Colon (tissue), 2 donors: ENCODE results near the gene ATF6.

ENCODE experiments used
- FAIRE-seq: peaks from 2 replicates; lab custom pipeline; 2012; peaks lifted over from hg19 to GRCh38; lab: Jason Lieb, UNC
- donor health status: control.
- donor health status: control.

The ATF6 gene

DNA sequence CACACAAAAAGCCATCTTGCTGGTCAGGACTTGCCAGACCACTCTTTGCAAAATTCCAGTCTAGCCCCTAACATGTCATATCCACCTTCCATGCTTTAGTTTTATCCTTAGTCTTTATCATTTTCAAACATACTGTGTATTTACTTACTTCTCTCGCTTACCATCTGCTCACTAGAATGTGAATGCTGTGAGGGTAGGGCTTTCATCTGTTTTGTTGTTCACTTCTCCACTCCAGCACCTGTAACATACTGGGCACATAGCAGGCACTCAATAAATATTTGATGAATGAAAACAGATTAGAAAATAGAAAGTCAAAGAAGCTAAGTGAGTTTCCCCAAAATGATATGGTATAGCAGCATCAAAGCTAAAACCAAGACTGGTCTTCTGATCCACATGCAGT is 177.6 kb downstream of the ATF6 start:
- FAIRE-seq: no peak

DNA sequence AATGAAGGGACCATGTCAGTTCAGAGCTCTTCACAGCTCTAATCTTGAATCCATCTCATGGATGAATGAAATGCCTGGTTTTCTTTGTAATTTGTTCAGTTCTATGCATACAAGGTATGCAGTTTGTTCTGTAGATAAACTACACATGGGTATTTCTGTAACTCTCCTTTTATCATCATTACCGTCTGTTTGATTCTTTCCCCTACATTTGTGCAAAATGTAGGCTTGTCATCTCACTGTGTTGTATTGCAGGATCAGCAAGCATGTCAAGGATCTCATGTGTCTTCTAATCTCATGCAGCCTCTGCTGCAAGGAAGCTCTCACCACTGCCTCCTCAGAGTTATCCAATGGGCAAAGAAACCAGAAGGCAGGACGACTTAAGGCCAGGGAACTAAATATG is 178.3 kb downstream of the ATF6 start:
- no peak for FAIRE-seq

DNA sequence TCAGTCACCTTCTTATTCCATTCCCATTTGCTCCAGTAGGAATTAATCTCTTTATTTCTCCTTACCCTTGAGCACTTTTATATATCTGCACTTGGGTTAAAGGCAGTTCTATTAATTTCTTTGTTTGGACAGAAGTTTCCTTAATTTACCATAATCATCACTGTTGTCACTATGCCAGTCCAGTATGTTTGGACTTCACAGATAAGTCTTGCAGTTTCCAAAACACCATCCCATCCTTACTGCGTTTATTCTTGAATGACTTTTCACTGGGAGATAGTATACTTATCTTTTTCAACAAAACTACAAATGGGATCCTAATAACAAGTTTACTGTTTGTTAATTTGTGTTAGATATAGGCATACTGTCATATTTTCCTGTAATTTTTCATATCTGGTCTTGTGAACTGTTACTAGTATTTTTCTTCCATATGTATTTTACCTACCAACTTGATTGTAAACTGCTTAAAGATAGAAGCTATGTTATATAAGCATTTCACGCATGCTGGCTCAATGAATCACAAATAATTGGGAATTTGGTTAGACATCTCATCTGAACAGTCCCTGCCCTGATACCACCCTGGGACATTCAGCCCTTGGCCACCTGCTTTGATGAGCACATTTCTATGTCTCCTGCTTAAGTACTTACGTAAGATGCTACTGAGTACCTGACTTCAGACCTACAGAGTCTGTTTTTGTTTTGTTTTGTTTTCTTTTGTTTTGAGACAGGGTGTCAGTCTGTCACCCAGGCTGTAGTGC is 179.4 kb downstream of the ATF6 start:
- no peak for FAIRE-seq

DNA sequence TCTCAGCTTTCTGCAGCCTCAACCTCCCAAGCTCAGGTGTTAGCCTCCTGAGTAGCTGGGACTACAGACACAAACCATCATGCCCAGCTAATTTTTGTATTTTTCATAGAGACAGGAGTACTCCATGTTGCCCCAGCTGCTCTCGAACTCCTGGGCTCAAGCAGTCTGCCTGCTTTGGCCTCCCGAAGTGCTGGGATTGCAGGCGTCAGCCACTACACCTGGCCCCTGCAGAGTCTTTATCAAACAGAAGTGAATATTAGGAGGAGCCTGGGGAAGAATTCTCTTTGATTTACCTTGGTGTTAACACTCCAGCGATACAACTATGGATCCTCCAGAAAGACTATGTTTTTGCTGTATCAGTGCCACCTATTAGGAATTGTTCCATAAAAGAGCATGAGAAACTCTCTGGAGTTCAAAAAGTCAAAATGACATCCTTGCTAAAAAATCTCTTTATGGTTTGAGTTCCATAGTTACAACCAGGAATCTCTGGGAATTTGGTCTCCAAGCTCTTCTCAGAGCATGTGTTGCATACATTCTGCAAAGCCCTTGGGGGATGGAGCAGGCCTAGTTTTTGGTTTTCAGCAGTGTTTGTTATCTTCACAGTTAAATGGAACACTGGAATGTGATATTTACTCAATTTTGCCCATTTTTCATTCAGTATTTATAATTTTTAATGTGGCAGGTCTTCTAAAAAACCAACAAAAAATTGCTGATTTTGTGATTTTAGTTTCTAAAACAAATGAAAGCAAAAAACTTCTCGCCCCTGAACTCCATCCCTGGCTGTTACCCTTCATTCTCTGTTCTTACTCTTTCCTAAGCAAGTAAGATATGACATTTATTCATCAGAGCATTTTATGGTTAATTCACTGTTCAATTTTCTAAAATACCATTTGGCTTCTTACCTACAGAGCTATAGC is 180.2 kb downstream of the ATF6 start:
- no peak for FAIRE-seq

DNA sequence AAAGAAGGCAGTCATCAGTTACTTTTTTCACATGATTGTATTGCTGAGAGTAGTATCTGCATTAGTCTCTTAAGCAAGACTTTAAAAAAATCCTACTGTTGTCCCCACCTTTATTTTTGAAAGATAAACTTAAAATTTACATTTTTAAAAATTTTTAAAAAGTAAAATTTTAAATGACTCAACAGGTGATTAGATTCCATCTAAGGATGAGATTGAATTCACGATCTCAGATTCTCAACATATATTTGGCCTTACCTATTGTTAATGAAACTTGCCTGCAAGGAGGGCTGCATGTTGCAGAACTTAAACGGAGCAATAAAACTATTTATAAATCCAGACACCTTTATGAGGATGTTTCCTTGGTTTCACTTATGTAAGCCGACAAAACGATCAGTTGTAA is 182.3 kb downstream of the ATF6 start:
- FAIRE-seq: no peak

DNA sequence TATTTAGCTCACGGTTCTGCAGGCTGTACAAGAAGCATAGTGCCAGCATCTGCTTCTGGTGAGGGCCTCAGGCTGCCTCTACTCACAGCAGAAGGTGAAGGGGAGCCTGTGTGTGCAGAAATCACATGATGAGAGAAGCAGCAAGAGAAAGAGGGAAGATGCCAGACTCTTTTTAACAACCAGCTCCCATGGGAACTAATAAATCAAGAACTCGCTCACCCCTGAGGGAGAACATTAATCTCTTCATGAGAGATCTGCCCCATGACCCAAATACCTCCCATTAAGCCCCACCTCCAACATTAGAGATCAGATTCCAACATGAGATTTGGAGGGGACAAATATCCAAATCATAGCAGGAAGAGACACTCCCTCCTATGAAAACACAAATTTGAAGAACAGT is 183.4 kb downstream of the ATF6 start:
- FAIRE-seq: no peak

DNA sequence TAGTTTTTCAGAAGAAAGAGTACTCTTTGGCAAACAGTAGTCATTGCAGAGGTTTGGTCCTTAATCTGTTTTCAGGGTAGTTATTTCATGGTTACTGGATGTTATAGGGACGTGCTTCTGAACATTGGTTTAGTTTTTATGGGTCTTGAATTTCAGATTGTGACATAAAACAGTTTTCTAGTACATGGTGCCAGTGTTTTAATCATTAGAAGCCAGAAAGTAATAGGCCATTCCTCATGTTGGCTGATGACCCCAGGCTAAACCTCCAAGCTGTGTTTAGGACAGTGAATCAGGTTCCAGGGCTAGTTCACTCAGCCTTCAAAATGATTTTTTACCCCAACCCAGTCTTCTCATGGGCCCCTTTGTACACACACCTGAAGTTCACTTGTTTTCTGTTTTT is 184.3 kb downstream of the ATF6 start:
- FAIRE-seq: no peak

DNA sequence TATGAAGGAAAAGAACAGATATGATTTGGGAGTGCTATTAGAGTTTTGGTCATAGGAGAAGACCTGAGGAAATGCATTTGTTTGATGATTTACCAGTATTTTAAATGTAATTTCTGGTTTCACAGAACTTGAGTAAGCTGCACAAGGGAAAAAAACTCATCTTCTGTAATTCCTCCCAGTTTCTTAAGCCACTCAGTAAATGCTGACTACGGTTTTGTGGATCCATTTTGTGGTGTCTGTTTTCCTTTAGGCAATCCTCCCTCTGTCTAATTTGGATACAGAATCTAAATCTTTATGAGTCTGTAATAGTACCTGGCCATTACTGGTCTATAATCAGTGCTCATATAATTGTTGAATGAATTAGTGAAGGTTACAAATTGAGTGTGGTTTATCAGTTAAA is 185.5 kb downstream of the ATF6 start:
- FAIRE-seq: no peak

DNA sequence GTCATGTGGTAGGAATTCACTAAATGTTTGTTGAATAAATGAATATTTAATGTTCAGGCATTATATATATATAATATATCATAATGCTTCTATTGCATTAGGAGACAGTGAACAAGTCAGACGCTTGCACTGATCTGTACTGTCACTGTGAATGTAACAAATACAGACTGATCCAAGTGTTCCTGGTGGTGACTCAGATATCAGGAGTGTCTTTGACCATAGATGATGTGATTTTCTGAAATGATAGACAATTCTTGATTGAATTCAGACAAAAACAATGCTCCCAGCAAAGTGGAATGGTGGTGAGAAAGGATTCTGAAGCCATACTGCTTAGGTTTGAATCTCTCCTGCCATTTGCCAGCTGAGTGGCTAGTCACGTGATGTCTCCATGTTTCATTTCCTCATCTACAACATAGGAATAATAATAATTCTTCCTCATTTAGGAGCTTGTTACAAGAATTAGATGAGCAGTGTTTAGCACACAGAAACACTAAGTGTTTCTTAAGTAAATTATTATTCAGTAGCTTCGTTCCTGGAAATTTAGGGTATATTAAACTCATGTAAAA is 186.6 kb downstream of the ATF6 start:
- no peak for FAIRE-seq

DNA sequence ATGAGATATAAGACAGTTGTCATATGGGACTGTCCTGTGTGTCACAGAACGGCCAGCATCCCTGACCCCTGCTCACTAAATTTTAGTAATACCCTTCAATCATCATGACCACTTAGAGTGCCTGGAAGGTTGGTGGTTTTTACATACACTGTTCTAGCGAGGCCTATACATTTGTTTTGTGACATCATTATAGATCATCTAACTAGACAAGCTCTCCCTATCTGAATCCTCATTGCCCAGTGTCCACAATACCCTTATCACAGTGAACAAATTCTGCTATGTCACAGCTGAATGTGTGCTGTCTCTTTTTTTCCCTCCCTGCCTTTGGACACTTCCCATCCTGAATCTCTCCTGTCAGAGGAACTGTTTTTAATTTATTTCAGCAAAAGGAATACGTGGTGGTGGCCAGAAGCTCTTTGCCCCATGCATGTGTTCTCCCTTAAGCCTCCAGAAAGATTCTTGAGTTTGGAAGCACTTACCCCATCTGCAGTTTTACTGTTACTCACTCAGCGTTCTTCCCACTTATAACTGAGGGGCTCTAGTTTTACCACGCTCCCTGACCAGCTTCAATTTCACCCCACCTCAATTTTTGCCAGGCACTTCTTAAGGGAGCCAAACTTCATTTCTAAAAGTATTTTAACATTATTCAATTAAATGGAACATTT is 187.3 kb downstream of the ATF6 start:
- no peak for FAIRE-seq

DNA sequence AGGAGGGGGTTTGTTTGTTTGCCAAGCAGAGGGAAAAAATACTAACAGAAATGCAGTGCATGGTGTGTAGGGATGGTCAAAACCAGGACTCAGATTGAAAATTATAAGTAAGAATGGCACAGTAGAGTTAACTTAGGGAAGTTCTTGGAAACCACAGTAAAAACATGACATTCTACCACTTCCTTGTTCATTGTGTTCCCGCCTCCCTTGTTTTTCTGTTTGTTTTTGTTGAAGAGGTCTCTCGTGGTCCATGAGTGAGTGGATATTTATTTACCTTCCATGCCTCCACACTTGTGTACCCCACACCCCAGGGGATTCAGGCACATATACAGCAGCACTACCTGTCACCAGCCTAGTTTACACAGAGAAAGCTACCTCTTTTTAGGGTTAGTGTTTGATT is 187.9 kb downstream of the ATF6 start:
- no peak for FAIRE-seq

DNA sequence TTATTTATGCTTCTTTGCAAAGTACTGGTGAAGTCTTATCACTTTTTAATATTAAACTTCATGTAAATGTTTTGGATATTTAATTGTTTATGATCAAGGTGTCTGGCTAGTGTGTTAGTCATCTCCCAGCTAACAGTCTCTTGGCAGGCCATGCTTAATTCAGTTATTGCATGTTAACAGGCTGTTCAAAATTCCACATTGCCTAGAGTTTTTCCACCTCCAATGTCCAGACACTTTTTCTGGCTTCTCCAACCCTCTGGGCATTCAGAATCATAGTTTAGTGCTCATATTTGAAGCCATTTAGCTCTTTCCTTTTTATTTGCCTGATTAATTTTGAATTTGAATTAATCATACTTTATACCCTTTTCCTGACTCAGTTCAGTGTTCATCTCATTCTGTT is 188.3 kb downstream of the ATF6 start:
- no peak for FAIRE-seq

DNA sequence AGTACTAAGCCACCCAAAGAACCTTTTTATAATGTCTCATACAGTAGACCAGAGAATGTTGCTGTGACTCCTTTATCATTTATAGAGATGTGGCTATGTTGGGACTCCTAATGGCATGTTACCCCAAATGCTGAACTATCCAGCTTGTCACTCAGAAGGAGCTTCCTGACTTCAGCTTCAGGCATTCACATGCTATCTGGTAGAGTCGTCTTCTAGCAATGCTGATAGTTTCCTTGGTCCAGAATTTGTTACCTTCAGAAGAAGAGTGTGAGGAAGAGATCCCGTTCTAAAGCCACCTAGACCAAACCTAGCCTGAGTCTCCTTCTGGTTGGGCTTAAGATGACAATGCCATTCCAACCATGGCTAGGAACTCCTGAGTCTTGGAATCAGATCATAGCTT is 189.5 kb downstream of the ATF6 start:
- FAIRE-seq: no peak

DNA sequence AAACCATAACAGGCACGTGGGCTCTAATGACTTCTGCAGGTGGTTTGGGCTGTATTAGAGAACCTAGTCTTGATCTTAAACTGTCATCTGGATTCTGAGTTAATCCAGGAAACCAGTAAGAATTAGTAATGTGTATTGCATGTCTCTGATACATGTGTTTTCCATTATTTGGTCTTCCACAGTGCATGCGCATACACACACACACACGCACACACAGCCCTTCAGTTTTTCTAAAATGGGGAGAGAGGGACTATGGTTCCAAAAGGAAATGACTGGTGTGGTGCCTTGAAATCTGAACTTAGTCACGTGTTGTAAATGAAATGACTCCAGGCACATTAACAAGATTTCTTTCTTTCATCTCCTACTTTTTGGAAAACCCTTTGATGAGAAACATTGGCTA is 190.0 kb downstream of the ATF6 start:
- no peak for FAIRE-seq

DNA sequence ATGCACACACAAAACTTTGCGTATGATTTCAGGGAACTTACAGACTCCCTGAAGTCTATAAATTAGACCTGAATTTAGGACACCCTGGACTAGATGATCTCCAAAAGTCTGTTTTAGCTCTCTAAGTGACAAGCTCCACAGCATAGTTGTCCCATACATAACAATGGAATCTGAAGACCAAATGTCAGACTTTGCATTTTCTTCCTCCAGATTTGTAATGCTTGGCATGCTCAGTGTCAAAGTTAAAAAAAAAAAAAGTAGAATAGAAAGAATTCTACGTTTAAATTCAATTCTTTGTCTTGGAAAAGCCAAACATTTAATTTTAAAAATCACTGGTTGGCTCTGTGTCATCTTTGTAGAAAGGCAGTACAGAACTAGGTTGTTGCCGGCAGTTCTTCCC is 190.8 kb downstream of the ATF6 start:
- no peak for FAIRE-seq

DNA sequence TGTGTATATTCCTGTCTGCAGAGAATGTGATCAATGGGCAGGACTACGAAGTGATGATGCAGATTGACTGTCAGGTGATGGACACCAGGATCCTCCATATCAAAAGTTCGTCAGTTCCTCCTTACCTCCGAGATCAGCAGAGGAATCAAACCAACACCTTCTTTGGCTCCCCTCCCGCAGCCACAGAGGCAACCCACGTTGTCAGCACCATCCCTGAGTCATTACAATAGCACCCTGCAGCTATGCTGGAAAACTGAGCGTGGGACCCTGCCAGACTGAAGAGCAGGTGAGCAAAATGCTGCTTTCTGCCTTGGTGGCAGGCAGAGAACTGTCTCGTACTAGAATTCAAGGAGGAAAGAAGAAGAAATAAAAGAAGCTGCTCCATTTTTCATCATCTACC is 192.3 kb downstream of the ATF6 start:
- FAIRE-seq: no peak

DNA sequence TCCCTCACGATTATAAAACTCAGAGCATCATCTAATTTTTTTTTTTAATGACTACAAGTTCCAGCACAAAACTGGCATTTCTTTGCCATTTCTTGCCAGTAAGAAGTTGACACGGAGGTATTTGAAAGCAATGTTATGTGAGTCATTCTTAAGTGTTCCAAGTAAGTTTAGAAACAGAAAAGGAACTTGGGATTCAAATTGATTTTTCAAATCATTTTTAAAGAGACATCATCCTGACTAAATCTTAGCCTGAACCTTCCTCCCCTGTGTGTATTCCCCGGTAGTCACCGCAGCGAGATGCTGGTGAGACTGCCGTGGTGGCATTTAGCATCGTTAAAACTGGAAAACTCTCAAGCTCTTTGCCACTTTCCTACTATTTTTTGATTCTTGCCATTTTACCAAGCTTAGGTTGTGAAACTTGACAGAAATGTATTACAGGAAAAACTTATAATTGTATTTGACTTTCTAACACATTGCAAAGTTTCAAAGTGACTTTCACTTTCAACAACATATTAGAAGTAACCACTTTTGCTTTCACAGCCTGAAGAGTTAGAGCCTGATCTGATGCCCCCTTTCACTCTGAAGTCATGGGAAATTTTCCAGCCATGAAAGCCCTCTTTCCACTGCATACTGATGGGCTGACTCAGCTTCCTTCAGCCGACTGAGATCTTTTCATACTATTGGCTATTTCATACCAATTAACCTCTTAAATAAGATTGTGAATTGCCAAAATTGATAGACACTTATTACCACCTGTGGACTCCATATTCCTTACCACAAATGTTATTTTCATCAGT is 196.2 kb downstream of the ATF6 start:
- FAIRE-seq: no peak

DNA sequence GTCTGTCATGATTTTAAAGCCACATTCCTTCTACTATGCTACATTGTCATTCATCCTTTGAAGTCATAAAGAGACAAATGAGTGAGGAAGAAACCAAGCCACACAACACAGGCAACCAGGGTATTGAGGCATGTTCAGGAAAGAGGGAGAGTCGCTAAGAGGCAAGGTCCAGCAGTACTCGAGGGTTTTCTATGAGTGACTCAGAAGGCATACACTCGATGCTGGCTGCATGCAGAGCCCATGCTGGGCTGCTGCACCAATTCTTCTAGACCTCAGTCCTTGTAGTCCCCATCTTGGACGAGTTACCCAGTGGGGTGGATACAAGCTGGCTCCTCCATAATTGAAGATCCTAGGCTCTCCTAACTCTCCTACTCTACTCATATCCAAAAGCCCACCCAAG is 199.9 kb downstream of the ATF6 start:
- no peak for FAIRE-seq

DNA sequence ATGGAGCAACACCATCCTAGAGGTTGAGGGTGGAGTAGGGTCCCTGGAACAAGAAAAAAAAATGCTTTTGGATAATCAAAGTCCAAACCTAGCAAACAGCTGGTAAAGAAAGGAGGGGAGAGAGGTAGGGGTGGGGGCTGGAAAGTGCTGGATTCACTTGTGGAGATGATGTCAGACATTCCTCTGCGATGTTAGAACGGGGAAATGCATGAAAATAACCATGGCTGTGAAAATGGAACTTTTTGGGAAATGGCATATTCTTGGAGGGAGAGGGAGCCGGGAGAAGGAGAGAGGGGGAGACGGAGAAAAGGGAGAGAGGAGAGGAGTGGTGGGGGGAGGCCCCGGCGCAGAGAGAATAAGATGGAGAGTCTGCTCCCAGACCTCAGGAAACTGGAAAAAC is 203.9 kb downstream of the ATF6 start:
- FAIRE-seq: no peak

DNA sequence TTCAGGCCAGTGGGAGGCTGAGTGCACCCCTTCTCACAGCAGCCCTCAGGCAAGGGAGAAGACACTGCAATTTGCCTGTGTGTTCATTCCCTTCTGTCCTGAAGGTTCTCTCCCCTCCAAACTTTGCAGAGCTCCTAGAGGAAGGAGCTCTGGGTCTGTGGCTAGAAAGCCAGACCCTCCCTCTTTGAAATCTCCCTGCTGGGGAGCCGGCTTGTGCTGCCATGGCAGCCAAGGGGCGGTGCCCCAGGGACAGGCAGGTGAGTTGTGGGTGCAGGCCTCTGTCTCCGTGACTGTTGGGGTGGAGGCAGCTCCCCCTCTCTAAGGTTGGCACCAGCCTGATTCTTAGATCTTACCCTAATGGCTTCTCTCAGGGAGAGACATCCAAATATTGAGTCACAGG is 204.5 kb downstream of the ATF6 start:
- FAIRE-seq: no peak

DNA sequence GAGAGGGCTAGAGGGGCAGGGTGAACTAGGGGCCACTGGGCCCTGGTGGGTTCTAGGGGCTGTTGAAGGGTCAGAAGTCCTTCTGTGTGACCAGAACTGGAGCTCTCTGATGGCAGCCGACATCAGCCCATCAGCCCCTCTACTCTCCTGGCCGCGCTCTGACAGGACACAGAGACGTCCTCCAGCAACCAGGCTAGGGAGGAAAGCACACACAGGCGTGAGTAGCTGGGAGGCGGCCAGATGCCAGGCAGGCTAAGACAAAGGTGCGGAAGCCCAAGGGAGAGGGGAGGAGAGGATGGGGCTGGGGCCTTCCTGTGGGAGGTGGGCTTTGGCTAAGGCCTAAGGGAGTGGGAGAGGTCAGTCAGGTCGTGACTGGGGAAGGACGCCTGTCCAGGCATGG is 206.7 kb downstream of the ATF6 start:
- no peak for FAIRE-seq
